WERI-Rb-1 (cell line): ENCODE measurements around the gene IMPA2.

Source experiments
- DNase-seq: peaks from one replicate; pipeline ENCODE4 v3.0.0-alpha.2; 2020
- H3K27ac ChIP-seq: fragments of 250-450 bp; sonication (Bioruptor Pico); 2 replicates; pipeline ENCODE4 v1.5.1; 2020; ENCODE audit warnings: mild to moderate bottlenecking, moderate library complexity
- H3K27me3 ChIP-seq: fragments of 250-450 bp; sonication (Bioruptor Pico); 2 replicates; pipeline ENCODE4 v1.5.1; 2021; ENCODE audit warnings: mild to moderate bottlenecking, low read depth, moderate library complexity; ENCODE audit not compliant: insufficient read depth, severe bottlenecking
- H3K36me3 ChIP-seq: fragments of 250-450 bp; sonication (Bioruptor Pico); 2 replicates; pipeline ENCODE4 v1.5.1; 2020; ENCODE audit warnings: mild to moderate bottlenecking, moderate library complexity
- H3K4me3 ChIP-seq: 2 replicates; pipeline ENCODE4 v1.5.1; 2011; ENCODE audit warnings: low read depth, mild to moderate bottlenecking, control low read depth, low read length
- H3K9me3 ChIP-seq: fragments of 250-450 bp; sonication (Bioruptor Pico); 2 replicates; pipeline ENCODE4 v1.5.1; 2021; ENCODE audit warnings: mild to moderate bottlenecking, moderate library complexity; ENCODE audit not compliant: severe bottlenecking
- TF ChIP-seq, protein P1 (sequence below): IDR thresholded peaks from 2 replicates; pipeline ENCODE4 v1.5.1; 2011; ENCODE audit warnings: low read depth, mild to moderate bottlenecking, control low read depth, inconsistent platforms, low read length

IMPA2 gene

DNA sequence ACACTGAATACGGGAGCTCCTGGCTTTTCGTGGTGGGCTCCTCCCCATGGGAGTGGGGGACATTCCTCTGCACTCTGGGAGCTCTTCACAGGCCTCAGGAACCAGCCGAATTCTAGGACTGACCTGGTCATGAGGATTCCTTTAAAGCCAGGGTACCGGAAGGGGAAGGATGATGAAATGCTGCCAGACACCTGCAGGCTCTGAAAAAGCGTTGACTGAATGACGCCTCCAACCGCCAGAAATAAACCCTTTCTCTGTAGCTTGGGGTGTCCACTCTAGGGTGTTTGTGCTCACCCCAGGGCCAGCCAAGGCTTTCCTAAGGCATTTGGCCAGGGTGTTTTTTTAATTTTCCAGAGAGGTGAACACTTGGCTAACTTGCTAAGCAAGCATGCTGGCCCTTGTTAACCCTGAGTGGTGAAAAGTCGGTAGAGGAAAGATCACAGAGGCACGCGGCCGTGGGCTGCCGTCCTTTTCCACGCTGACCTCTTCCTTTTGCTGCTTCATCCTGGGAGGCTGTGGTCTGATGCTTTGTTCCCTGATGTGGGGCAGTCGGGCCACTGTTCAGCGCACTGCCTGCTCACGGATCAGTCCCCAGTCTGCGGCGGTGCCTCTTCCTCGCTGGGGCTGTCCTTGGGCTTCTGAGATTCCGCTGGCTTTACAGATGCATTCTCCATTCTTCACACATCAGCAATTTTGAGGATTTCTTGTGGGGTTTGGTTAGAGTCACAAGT, 32.0 kb downstream of the IMPA2 start:
- no peak for DNase-seq
- Histone ChIP-seq H3K4me3 (no peak overlapping the region), H3K36me3 (no peaks in the 10 kb centered on the region; the same call in 1 of the 2 replicates), H3K27ac (no peak overlapping the region), H3K9me3 (no peaks in the 10 kb centered on the region), H3K27me3 (no peaks in the 10 kb centered on the region)
- TF ChIP-seq, protein P1, sequence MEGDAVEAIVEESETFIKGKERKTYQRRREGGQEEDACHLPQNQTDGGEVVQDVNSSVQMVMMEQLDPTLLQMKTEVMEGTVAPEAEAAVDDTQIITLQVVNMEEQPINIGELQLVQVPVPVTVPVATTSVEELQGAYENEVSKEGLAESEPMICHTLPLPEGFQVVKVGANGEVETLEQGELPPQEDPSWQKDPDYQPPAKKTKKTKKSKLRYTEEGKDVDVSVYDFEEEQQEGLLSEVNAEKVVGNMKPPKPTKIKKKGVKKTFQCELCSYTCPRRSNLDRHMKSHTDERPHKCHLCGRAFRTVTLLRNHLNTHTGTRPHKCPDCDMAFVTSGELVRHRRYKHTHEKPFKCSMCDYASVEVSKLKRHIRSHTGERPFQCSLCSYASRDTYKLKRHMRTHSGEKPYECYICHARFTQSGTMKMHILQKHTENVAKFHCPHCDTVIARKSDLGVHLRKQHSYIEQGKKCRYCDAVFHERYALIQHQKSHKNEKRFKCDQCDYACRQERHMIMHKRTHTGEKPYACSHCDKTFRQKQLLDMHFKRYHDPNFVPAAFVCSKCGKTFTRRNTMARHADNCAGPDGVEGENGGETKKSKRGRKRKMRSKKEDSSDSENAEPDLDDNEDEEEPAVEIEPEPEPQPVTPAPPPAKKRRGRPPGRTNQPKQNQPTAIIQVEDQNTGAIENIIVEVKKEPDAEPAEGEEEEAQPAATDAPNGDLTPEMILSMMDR, result no peak

GRCh38 chr18:12014086-12014485, 32.8 kb downstream of the IMPA2 start:
- no peaks in the 10 kb centered on the region for H3K9me3 ChIP-seq
- H3K27ac ChIP-seq, result no peak overlapping the region
- DNase-seq, result no peak
- no peak overlapping the region for H3K4me3 ChIP-seq
- no peaks in the 10 kb centered on the region; the same call in 1 of the 2 replicates for H3K36me3 ChIP-seq
- TF ChIP-seq, protein P1, result no peak
- H3K27me3 ChIP-seq, result no peaks in the 10 kb centered on the region

GRCh38 chr18:12014521-12015415, 33.5 kb downstream of the IMPA2 start:
- no peak for DNase-seq
- H3K4me3 ChIP-seq, result no peak overlapping the region
- TF ChIP-seq, protein P1, result no peak
- H3K27ac ChIP-seq, result no peak overlapping the region
- no peaks in the 10 kb centered on the region; the same call in 1 of the 2 replicates for H3K36me3 ChIP-seq
- no peaks in the 10 kb centered on the region for H3K9me3 ChIP-seq
- H3K27me3 ChIP-seq, result no peaks in the 10 kb centered on the region

GRCh38 chr18:12015416-12016062, 34.2 kb downstream of the IMPA2 start:
- H3K9me3 ChIP-seq, result no peaks in the 10 kb centered on the region
- H3K27ac ChIP-seq, result no peak overlapping the region
- no peak overlapping the region for H3K4me3 ChIP-seq
- H3K36me3 ChIP-seq, result no peaks in the 10 kb centered on the region
- TF ChIP-seq, protein P1, result no peak
- no peaks in the 10 kb centered on the region for H3K27me3 ChIP-seq
- no peak for DNase-seq

GRCh38 chr18:12017081-12017480, 35.8 kb downstream of the IMPA2 start:
- no peaks in the 10 kb centered on the region for H3K36me3 ChIP-seq
- H3K27me3 ChIP-seq, result no peaks in the 10 kb centered on the region
- H3K4me3 ChIP-seq, result no peak overlapping the region
- H3K9me3 ChIP-seq, result no peaks in the 10 kb centered on the region
- H3K27ac ChIP-seq, result no peak overlapping the region
- no peak for DNase-seq
- TF ChIP-seq, protein P1, result no peak
